ENCODE results near the gene IL11. TPM values are rescaled to one million over a fixed set of nuclear protein-coding genes. Genes with fewer than 3 reads are reported as not detected.

The IL11 gene
- total and polyA plus RNA-seq, 2 of the 13 experiments (the other 11 are each of a cell fraction or from before 2014, with no cell fraction given): 2.5 to 2.9 TPM

- Histone ChIP-seq H3K27ac (ENCODE audit: extremely low read length, insufficient read depth, low read length) (no peak overlapping the region), H4K20me1 (ENCODE audit: insufficient read depth, low read length) (peaks cover 48% of the 10 kb centered on the region), H3K4me2 (ENCODE audit: low read depth, low read length) (peak overlapping the region; percentile 96), H3K36me3 (replicated peaks in 1 of 2; ENCODE audit: control insufficient read depth in 1 of 2, insufficient read depth in 2 of 2, low read length in 2 of 2) (peaks cover 16 to 35% of the 10 kb centered on the region in 2 experiments), H3K4me1 (ENCODE audit: insufficient read depth, low read length) (peaks cover 47% of the 10 kb centered on the region), H3K9me3 (ENCODE audit: low read length) (no peaks in the 10 kb centered on the region), H3K27me3 (ENCODE audit: control insufficient read depth in 1 of 2, insufficient read depth in 2 of 2, low read length in 2 of 2) (no peaks in the 10 kb centered on the region; a peak in 1 of 5 replicates), H3K9ac (ENCODE audit: insufficient read depth, low read depth, low read length) (peak overlapping the region; percentile 96), H2AFZ (ENCODE audit: low read length) (no peak overlapping the region), H3K79me2 (ENCODE audit: insufficient read depth, low read length) (peaks cover 30% of the 10 kb centered on the region), H3K4me3 (replicated peaks in 1 of 3; ENCODE audit: insufficient read depth in 1 of 3, low read depth in 2 of 3, low read length in 3 of 3) (peak overlapping the region; percentile 86 to 100 (median 89))
- CTCF ChIA-PET (ENCODE audit: low intra/inter-chr PET ratio, low total read pairs): no interaction called here
- 95% methylated on average over 22 of the region's 24 CpGs for WGBS (ENCODE audit: low lambda C conversion rate)
- POLR2A ChIA-PET: interaction anchor here (1.4 to 9.7 kb wide), 8 partner anchors 12 to 129 kb away, joined by 3 to 62 read pairs (median 6); partner anchors contain the start of genes HSPBP1, KMT5C and UBE2S
- FAIRE-seq (no peak), DNase-seq (ENCODE audit: low spot score) (no peak), ATAC-seq (no peak)
- intact Hi-C loops (cut with micrococcal nuclease; ENCODE audit: unreplicated experiment): loop anchor here (5.0 kb wide), 1 partner anchor 56 kb away; no protein-coding TSS in a partner anchor
- no TSS peak for BruUV-seq (replicated peaks)
- in situ Hi-C loops (cut with HindIII; ENCODE audit: extremely low pct_ligation_motif_present, low pct_unique_long_range_greater_than_20kb): no loop called here
- TF ChIP-seq ZNF788 (CRISPR knock-in tag; IDR thresholded peaks at IDR 0.05; ENCODE audit: borderline replicate concordance) (no peak), NBN (conservative IDR thresholded peaks at IDR 0.05) (no peak), ZNF354B (CRISPR knock-in tag; IDR thresholded peaks at IDR 0.05) (no peak), KAT2B (IDR thresholded peaks at IDR 0.05; ENCODE audit: borderline replicate concordance, low read depth, low read length) (no peak), ARID2 (CRISPR knock-in tag; IDR thresholded peaks at IDR 0.05; ENCODE audit: borderline replicate concordance) (peak; percentile 65; the same call in 1 of the 2 replicates), ZNF614 (CRISPR knock-in tag; IDR thresholded peaks at IDR 0.05; ENCODE audit: borderline replicate concordance) (no peak), ZSCAN9 (CRISPR knock-in tag; IDR thresholded peaks at IDR 0.05; ENCODE audit: borderline replicate concordance) (no peak), NR2F6 (IDR thresholded peaks at IDR 0.05) (no peak), NR2F6 (CRISPR knock-in tag; IDR thresholded peaks at IDR 0.05) (no peak), ZNF318 (CRISPR knock-in tag; IDR thresholded peaks at IDR 0.05) (no peak)
- TF ChIP-seq, protein P1, sequence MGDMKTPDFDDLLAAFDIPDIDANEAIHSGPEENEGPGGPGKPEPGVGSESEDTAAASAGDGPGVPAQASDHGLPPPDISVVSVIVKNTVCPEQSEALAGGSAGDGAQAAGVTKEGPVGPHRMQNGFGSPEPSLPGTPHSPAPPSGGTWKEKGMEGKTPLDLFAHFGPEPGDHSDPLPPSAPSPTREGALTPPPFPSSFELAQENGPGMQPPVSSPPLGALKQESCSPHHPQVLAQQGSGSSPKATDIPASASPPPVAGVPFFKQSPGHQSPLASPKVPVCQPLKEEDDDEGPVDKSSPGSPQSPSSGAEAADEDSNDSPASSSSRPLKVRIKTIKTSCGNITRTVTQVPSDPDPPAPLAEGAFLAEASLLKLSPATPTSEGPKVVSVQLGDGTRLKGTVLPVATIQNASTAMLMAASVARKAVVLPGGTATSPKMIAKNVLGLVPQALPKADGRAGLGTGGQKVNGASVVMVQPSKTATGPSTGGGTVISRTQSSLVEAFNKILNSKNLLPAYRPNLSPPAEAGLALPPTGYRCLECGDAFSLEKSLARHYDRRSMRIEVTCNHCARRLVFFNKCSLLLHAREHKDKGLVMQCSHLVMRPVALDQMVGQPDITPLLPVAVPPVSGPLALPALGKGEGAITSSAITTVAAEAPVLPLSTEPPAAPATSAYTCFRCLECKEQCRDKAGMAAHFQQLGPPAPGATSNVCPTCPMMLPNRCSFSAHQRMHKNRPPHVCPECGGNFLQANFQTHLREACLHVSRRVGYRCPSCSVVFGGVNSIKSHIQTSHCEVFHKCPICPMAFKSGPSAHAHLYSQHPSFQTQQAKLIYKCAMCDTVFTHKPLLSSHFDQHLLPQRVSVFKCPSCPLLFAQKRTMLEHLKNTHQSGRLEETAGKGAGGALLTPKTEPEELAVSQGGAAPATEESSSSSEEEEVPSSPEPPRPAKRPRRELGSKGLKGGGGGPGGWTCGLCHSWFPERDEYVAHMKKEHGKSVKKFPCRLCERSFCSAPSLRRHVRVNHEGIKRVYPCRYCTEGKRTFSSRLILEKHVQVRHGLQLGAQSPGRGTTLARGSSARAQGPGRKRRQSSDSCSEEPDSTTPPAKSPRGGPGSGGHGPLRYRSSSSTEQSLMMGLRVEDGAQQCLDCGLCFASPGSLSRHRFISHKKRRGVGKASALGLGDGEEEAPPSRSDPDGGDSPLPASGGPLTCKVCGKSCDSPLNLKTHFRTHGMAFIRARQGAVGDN (CRISPR knock-in tag; IDR thresholded peaks at IDR 0.05): peak; percentile 8; the same call in 1 of the 2 replicates
These were observed 17.7 kb upstream of the IL11 start for GRCh38 chr19:55387736-55388497.
